GM21619 (cell line): ENCODE measurements around the gene AP1G1.
"Not testable (repeated sequence)": the region's sequence is repeated elsewhere in the genome, so short reads cannot be mapped to it uniquely, and the experiment has no call there.

Source experiments
- ATAC-seq: cut with Tn5 transposase; IDR thresholded peaks from one replicate; pipeline ENCODE4 v1.9.1; 2021; ENCODE audit not compliant: unreplicated experiment

Gene AP1G1

GRCh38 chr16:71707199-71707598, 101.4 kb downstream of the AP1G1 start:
- ATAC-seq: no peak

- no peak for ATAC-seq
These were observed 102.6 kb downstream of the AP1G1 start for GRCh38 chr16:71706046-71706445.

GRCh38 chr16:71703333-71703732, 105.3 kb downstream of the AP1G1 start:
- no peak for ATAC-seq

GRCh38 chr16:71700831-71701230, 107.8 kb downstream of the AP1G1 start:
- ATAC-seq: no peak

- ATAC-seq: no peak
These were observed 110.1 kb downstream of the AP1G1 start for GRCh38 chr16:71698491-71698890.

GRCh38 chr16:71693164-71693563, 115.5 kb downstream of the AP1G1 start:
- no peak for ATAC-seq

GRCh38 chr16:71689901-71690300, 118.7 kb downstream of the AP1G1 start:
- ATAC-seq: no peak

GRCh38 chr16:71687861-71688260, 120.8 kb downstream of the AP1G1 start:
- no peak for ATAC-seq

- ATAC-seq: not testable (repeated sequence)
These were observed 124.4 kb downstream of the AP1G1 start for GRCh38 chr16:71684280-71684679.

GRCh38 chr16:71681360-71681759, 127.3 kb downstream of the AP1G1 start:
- no peak for ATAC-seq
